Middle frontal gyrus (tissue), 1 donor: ENCODE data around the gene KRT32.
A peak's percentile ranks its signal among the peaks of the same experiment; 100 is the strongest.
"Not testable (repeated sequence)": the region's sequence is repeated elsewhere in the genome, so short reads cannot be mapped to it uniquely, and the experiment has no call there.

Experiments
- DNase-seq: peaks from one replicate; pipeline ENCODE4 v3.0.0-alpha.2; 2015; ENCODE audit warnings: low spot score; ENCODE audit errors: extremely low spot score

KRT32 gene

GRCh38 chr17:41464682-41465081, 2.5 kb downstream of the KRT32 start:
- peak; percentile 56 for DNase-seq

GRCh38 chr17:41464173-41464572, 3.0 kb downstream of the KRT32 start:
- DNase-seq: no peak

GRCh38 chr17:41463746-41464145, 3.4 kb downstream of the KRT32 start:
- no peak for DNase-seq

GRCh38 chr17:41462705-41463104, 4.5 kb downstream of the KRT32 start:
- no peak for DNase-seq

GRCh38 chr17:41457676-41458075, 9.5 kb downstream of the KRT32 start:
- DNase-seq: no peak

GRCh38 chr17:41456204-41456603, 11.0 kb downstream of the KRT32 start:
- DNase-seq: no peak

DNA sequence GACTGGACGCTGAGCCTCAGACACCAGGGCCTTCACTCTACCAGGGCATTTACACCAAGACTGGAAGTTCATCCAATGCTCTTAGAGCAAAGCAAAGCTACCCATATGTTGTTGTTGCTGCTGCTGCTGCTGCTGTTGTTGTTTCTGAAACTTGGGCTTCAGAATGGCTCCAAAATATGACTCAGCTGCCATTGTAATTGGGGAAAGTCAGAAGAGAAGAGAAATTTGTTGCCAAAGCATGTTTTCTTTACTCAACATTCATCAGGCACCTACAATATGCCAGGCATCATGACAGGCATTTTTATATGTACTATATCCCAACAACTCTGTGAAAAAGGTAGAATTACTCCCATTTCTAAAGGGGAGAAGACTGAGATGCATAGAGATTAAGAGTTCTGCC, 11.9 kb downstream of the KRT32 start:
- DNase-seq: no peak

DNA sequence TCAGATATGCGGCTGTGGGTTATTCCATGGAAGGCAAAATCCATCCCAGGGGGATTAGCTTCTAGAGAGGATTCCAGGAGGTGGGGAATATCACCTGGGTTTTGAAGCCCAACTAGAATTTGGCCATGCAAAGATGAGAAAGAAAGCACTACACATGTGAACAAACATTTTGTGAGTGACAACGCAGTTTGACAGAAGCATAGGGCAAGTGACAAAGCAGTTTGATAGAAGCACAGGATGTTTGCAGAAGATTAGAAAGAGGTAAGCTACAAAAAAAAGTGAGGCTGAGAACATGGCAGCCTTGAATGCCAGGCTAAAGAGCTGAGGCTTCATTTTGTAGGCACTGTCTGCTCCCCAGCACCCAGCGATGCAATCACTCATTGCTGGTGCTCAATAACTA, 14.1 kb downstream of the KRT32 start:
- DNase-seq: no peak

DNA sequence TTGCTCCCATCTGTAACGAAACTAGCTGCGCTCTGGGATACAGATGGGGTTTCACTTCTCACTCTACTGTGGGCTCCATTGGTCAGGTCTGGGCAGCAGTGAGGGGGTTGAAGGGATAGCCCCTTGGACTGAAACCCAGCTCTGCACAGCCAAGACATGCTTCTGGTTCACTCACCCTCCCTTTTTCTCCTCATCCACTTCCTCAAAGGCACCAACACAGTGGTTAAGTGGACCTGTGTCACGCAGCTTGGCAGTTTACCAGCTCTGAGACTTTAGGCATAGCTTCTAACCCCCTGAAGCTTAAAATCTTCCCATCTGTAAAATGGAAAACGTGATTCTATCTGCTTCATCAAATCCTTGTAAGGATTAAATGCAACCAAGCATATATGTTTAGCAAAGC, 14.9 kb downstream of the KRT32 start:
- DNase-seq: no peak

GRCh38 chr17:41451154-41451728, 15.9 kb downstream of the KRT32 start:
- DNase-seq: no peak

DNA sequence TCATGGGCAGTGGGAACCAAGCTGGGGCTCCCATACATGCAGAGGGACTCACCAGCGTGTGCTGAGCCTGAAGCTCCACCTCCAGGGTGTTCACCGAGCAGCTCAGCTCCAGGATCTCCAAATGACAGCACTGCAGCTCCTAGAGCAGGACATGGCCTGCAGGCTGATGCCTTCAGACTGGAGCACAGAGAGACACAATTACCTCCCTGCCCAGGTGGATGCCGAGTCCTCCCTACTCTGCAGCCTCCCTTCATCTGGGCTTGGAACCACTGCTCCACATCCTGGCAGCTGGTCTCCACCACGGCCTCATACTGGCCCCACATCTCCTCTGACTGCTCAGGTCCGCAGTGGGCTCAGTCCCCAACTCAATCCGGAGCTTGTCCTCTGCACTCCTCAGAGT, 18.2 kb downstream of the KRT32 start:
- DNase-seq: no peak

DNA sequence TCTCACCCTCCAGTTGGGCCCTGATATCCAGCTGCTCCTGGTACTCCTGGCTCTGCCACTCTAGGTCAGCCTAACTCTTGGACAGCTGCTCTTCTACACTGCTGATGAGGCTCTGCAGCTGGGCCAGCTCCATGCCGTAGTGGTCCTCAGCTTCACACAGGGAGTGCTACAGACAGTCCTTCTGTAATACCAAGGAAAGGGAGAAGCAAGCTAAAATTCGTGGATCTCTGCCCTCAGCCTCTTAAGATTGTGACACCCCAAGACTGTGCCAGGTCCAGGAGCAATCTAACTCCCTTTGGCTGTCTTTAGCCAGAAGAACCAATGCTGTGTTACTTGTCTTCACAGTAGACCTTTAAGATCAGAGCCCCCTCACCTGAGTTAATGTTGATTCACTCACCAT, 18.7 kb downstream of the KRT32 start:
- no peak for DNase-seq

- no peak for DNase-seq
Observed at GRCh38 chr17:41446806-41447205, 20.4 kb downstream of the KRT32 start.

- DNase-seq: no peak
Observed at GRCh38 chr17:41444640-41445039, 22.5 kb downstream of the KRT32 start.

GRCh38 chr17:41444186-41444585, 23.0 kb downstream of the KRT32 start:
- DNase-seq: no peak

GRCh38 chr17:41442739-41443138, 24.4 kb downstream of the KRT32 start:
- DNase-seq: no peak

- DNase-seq: no peak
Observed at GRCh38 chr17:41440531-41441033, 26.6 kb downstream of the KRT32 start, which contains the start of gene KRT38. KRT38 (minus strand) TSS chr17:41440983; CDS start chr17:41440921, 62 bp downstream.

GRCh38 chr17:41439375-41439774, 27.8 kb downstream of the KRT32 start:
- no peak for DNase-seq

- no peak for DNase-seq
Observed at GRCh38 chr17:41437769-41438168, 29.4 kb downstream of the KRT32 start.

- DNase-seq: no peak
Observed at GRCh38 chr17:41437254-41437653, 29.9 kb downstream of the KRT32 start.

DNA sequence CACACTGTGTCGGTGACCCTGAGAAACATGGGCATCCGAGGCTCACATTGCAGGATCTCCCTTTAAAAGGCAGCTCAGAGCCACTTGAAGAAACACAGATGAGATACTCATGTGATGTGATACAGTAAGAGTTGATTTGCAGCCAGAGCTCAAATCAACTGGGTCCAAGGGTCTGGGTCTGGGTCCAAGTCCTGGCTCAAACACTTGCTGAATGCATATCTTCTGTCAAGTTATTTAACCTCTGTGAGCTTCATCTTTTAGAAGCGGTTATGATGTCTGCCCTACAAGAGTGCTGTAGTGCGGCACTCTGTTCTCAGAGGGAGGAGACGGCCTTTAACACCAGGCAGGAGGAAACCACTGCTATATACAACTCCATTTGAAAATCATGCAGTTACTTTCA, 32.8 kb downstream of the KRT32 start:
- DNase-seq: no peak

DNA sequence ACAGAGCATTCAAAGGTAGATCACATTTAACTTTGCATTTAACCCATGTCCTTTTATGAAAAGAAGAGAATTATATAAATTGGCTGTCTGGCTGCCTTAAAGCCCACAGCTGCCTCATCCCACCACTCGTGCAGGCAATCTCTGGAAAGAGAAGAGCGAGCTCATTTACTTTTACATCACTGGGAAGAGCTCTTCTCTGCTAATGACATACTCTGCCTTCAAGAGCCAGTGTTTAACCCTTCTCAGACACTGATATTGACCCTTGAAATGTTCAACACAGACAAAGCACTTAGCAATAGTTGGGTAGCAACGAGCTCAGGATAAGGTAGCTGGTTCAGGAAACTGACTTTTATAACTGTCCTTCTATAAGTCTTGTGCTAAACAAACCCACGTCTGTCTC, 33.2 kb downstream of the KRT32 start:
- no peak for DNase-seq

- DNase-seq: no peak
Observed at GRCh38 chr17:41433586-41433985, 33.6 kb downstream of the KRT32 start.

- not testable (repeated sequence) for DNase-seq
Observed at GRCh38 chr17:41430376-41430775, 36.8 kb downstream of the KRT32 start.
